Panc1 (cell line): Measurements from ENCODE around the gene RCN2. TPM values are rescaled to one million over a fixed set of nuclear protein-coding genes. Genes with fewer than 3 reads are reported as not detected.

Experiments used
- ATAC-seq: fragments of 200-7000 bp; cut with Tn5 transposase; 2 replicates; pipeline ENCODE4 v1.9.1; 2020; ENCODE audit warnings: mild to moderate bottlenecking, moderate library complexity
- BruUV-seq: library from RNA; stranded (reverse); fragments of 400-500 nt; replicated peaks from 2 replicates; lab custom pipeline; 2021; lab: Mats Ljungman, UMichigan
- CTCF ChIA-PET: fragments of 300-600 bp; sonication (Branson Sonifier 250); formaldehyde crosslinking; loops from one replicate; lab custom pipeline; 2022; ENCODE audit warnings: antibody characterized with exemption; lab: Charles Lee
- POLR2A ChIA-PET: fragments of 300-600 bp; sonication (Branson Sonifier 250); formaldehyde crosslinking; loops from one replicate; lab custom pipeline; 2022; ENCODE audit warnings: antibody characterized with exemption; lab: Charles Lee
- DNase-seq: peaks from one replicate; pipeline ENCODE4 v3.0.0-alpha.2; 2010; ENCODE audit warnings: low read depth, low spot score
- H3K27ac ChIP-seq: 2 replicates; pipeline ENCODE4 v1.5.1; 2011; ENCODE audit warnings: mild to moderate bottlenecking, low read length, inconsistent platforms
- H3K27me3 ChIP-seq: fragments of 200-500 bp; sonication (Bioruptor generic); 2 replicates; pipeline ENCODE4 v1.6.0; 2014; ENCODE audit warnings: low read length, inconsistent platforms; ENCODE audit not compliant: control insufficient read depth, insufficient read depth
- H3K36me3 ChIP-seq: fragments of 200-500 bp; sonication (Bioruptor generic); 2 replicates; pipeline ENCODE4 v1.5.1; 2014; ENCODE audit warnings: inconsistent platforms, mild to moderate bottlenecking, low read length, moderate library complexity; ENCODE audit not compliant: control insufficient read depth, insufficient read depth
- H3K4me1 ChIP-seq: 2 replicates; pipeline ENCODE4 v1.5.1; 2011; ENCODE audit warnings: inconsistent platforms, mild to moderate bottlenecking, low read length, moderate library complexity; ENCODE audit not compliant: control insufficient read depth, insufficient read depth
- H3K4me3 ChIP-seq, 2 experiments: 2 replicates each; pipeline ENCODE4 v1.5.1; 2011 to 2012; ENCODE audit warnings: low read depth in 2 of 2, low read length in 2 of 2, mild to moderate bottlenecking in 2 of 2, inconsistent platforms in 1 of 2, moderate library complexity in 1 of 2
- H3K9me3 ChIP-seq: fragments of 200-500 bp; sonication (Bioruptor generic); 2 replicates; pipeline ENCODE4 v1.5.1; 2014; ENCODE audit warnings: low read depth, mild to moderate bottlenecking, inconsistent platforms, low read length, moderate library complexity; ENCODE audit not compliant: control insufficient read depth, insufficient read depth
- CTCF ChIP-seq: fragments of 450-650 bp; IDR thresholded peaks from 2 replicates; pipeline ENCODE4 v1.5.1; 2017; ENCODE audit warnings: mild to moderate bottlenecking
- POLR2AphosphoS5 ChIP-seq: IDR thresholded peaks from 2 replicates; pipeline ENCODE4 v1.6.1; 2012; ENCODE audit warnings: mild to moderate bottlenecking, low read depth, low read length, moderate library complexity
- REST ChIP-seq, 2 experiments: IDR thresholded peaks; 2 replicates each; pipeline ENCODE4 v1.6.1; 2011 to 2012; ENCODE audit warnings: low read depth in 2 of 2, control low read depth in 1 of 2, low read length in 1 of 2, mild to moderate bottlenecking in 1 of 2, moderate library complexity in 1 of 2; ENCODE audit not compliant: insufficient read depth in 1 of 2
- SIN3A ChIP-seq: IDR thresholded peaks from 2 replicates; pipeline ENCODE4 v1.6.1; 2012; ENCODE audit warnings: low read depth, mild to moderate bottlenecking, low read length, moderate library complexity, borderline replicate concordance; ENCODE audit not compliant: insufficient read depth
- TCF7L2 ChIP-seq: IDR thresholded peaks from 2 replicates; pipeline ENCODE4 v1.6.1; 2011; ENCODE audit warnings: mild to moderate bottlenecking, low read depth, low read length, inconsistent platforms
- in situ Hi-C: cut with HindIII; loops from 2 replicates; pipeline ENCODE4 v1.10.0; 2016; ENCODE audit warnings: low sequenced_read_pairs, low pct_unique_long_range_greater_than_20kb
- intact Hi-C: fragments of 100-400 bp; cut with micrococcal nuclease; formaldehyde crosslinking; loops from one replicate; pipeline ENCODE4 v1.10.0; 2022; ENCODE audit not compliant: unreplicated experiment
- total RNA-seq: library from RNA; stranded (reverse); gene quantifications from one replicate; pipeline ENCODE4 v1.2.1, GENCODE V29; 2021; ENCODE audit not compliant: unreplicated experiment

Gene RCN2
- total RNA-seq, 1 experiment from 2014 or later = 60.7 TPM

- no TSS peak for BruUV-seq
- intact Hi-C loops (no loop called here), in situ Hi-C loops (no loop called here)
- TF ChIP-seq POLR2AphosphoS5 = no peak
- DNase-seq (no peak), ATAC-seq (no peak)
- Histone ChIP-seq H3K27ac (no peak overlapping the region), H3K4me3 (no peak overlapping the region), H3K9me3 (no peaks in the 10 kb centered on the region), H3K4me1 (no peaks in the 10 kb centered on the region), H3K27me3 (no peaks in the 10 kb centered on the region; the same call in 1 of the 2 replicates), H3K36me3 (no peaks in the 10 kb centered on the region)
- ChIA-PET POLR2A (no interaction called here), CTCF (no interaction called here)
These were observed 50.8 kb downstream of the RCN2 start for GRCh38 chr15:76982356-76982755.

- no peaks in the 10 kb centered on the region for H3K4me1 ChIP-seq
- ChIA-PET CTCF (no interaction called here), POLR2A (no interaction called here)
- no peak overlapping the region for H3K27ac ChIP-seq
- intact Hi-C loops (no loop called here), in situ Hi-C loops (no loop called here)
- BruUV-seq = no TSS peak
- DNase-seq (no peak), ATAC-seq (no peak)
- no peaks in the 10 kb centered on the region; the same call in 1 of the 2 replicates for H3K27me3 ChIP-seq
- TF ChIP-seq TCF7L2 (no peak), SIN3A (no peak)
- H3K36me3 ChIP-seq = no peaks in the 10 kb centered on the region
- no peaks in the 10 kb centered on the region for H3K9me3 ChIP-seq
- H3K4me3 ChIP-seq = no peak overlapping the region
These were observed 51.2 kb downstream of the RCN2 start for GRCh38 chr15:76982756-76983155.

- in situ Hi-C loops = no loop called here
- Histone ChIP-seq H3K9me3 (no peaks in the 10 kb centered on the region), H3K4me1 (no peaks in the 10 kb centered on the region), H3K36me3 (no peaks in the 10 kb centered on the region), H3K27ac (no peak overlapping the region), H3K4me3 (no peak overlapping the region), H3K27me3 (no peaks in the 10 kb centered on the region; the same call in 1 of the 2 replicates)
- intact Hi-C loops = no loop called here
- POLR2A ChIA-PET = no interaction called here
- DNase-seq (no peak), ATAC-seq (no peak)
- CTCF ChIA-PET = no interaction called here
- TF ChIP-seq POLR2AphosphoS5 (no peak), SIN3A (no peak), TCF7L2 (no peak), REST (IDR thresholded peaks at IDR 0.05; ENCODE audit: insufficient read depth in 1 of 2, low read depth in 2 of 2, low read length in 1 of 2) (no peak), CTCF (no peak)
- BruUV-seq = no TSS peak
These were observed 52.2 kb downstream of the RCN2 start for GRCh38 chr15:76983590-76984375.
